NCI-H2227 treated with DMSO at 0.1 percent for 48 hours (cell line): ENCODE results near the gene PADI4.
"Not testable (repeated sequence)": the region's sequence is repeated elsewhere in the genome, so short reads cannot be mapped to it uniquely, and the experiment has no call there.

ENCODE experiments used
- DNase-seq: peaks from one replicate; lab custom pipeline; 2025; lab: John Stamatoyannopoulos, UW

The PADI4 gene

GRCh38 chr1:17397910-17398695 lies 90.1 kb downstream of the PADI4 start:
- DNase-seq: no peak

- no peak for DNase-seq
Measured at GRCh38 chr1:17400725-17401341, 92.8 kb downstream of the PADI4 start.

DNA sequence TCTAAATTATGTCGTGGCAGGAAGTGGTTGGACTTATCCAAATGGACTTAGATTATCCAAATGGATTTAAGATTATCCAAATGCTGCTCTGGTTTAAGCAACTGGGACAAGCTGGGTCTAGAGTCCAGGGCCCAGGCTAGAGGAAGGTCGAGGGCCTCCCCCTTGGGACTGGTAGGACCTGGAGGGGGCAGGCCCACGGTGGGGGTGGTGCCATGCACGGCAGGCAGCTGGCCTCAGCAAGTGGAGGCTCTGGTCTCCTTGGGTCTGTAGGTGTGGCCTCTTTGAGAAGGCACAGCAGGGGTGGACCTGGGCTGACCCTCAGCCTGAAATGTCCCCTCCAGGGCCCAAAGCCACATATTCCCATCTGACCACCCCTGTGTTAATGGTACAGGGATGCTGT lies 93.8 kb downstream of the PADI4 start:
- no peak for DNase-seq

- no peak for DNase-seq
Measured at GRCh38 chr1:17403081-17403480, 95.1 kb downstream of the PADI4 start.

DNA sequence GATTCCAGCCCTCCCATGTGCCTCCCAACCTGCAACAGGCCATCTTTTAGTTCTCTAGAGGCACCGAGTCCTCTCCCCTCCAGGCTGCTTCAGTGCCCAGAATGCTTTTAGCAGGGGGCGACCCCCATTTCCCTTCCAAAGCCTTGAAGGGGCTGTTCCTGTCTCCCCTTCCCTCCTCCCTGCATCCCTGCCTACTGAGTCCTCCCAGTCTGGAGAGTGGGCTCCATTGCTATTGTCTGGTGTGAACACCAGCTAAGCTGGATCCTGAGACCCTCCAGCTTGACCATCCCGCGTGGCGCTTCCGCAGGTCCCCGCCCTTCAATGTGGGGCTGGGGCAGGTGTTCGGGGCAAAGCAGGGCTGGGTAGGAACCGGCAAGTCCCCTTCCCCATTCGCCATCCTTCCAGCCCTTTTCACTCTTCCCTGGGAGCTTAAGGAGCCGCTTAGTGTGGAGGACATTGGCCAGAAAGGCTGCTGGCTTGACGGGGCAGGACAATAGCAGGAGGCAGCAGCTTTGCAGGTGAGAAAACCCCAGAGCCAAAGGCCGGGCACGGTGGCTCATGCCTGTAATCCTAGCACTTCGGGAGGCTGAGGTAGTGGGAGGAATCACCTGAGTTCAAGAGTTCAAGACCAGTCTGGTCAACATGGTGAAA lies 96.2 kb downstream of the PADI4 start:
- no peak for DNase-seq

DNA sequence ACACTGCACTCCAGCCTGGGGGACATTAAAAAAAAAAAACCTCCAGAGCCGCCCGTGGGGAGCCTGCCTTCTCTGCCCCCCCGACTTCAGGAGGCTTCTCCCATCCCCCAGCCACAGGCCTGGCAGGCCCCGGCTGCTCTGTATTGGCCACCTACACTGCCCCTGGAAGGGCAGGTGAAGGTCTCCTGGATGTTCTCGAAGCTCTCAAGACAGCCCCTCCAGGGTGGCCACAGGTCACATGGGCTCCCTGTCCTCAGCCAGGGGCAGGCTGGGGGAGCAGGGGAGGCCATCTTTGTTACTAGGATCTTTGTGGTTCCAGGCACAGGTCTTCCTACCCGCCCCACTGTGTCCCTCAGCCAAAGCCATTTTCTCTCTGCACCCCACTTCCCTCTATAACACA lies 96.8 kb downstream of the PADI4 start:
- no peak for DNase-seq

DNA sequence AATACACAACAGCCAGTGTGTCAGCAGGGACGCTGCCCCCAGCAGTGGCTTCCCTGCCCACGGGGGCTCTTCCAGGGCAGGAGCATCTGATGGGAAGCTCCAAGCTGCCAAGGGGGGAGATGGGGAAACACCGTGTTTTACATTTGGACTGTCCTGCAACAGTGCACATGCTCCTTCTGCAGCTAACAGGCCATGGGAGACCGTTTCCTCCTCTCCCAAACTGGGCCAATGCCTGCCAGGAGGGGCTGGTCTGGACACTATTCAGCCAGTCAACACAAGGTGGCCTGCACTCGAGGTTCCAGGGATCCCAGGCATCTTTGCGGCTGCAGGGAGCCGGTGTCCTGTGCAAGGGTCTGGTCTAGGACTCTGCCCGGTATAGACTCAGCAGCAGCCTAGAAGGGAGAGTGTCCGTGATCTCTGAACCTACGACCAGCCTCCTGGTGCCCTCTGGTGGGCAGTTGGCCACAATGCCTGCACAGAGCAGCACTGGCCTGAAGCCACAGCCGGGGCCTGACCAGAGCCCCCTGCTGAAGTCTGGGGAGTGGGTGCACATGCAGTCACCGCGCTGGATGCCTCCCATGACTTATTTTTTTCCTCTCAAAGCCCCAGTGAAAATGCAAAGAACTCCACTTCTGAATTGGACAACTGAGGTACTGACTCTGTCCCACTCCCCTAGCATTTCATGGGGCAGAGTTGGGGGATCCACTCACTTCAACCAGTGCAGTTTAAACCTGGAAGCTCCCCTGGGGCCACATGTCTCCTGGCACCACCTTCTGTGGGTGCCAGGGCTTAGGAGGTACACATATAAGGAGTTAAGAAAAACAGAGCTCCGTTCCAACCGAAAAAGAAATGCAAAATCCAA lies 98.1 kb downstream of the PADI4 start:
- DNase-seq: peak; percentile 36

GRCh38 chr1:17406760-17407475 lies 98.9 kb downstream of the PADI4 start:
- not testable (repeated sequence) for DNase-seq

DNA sequence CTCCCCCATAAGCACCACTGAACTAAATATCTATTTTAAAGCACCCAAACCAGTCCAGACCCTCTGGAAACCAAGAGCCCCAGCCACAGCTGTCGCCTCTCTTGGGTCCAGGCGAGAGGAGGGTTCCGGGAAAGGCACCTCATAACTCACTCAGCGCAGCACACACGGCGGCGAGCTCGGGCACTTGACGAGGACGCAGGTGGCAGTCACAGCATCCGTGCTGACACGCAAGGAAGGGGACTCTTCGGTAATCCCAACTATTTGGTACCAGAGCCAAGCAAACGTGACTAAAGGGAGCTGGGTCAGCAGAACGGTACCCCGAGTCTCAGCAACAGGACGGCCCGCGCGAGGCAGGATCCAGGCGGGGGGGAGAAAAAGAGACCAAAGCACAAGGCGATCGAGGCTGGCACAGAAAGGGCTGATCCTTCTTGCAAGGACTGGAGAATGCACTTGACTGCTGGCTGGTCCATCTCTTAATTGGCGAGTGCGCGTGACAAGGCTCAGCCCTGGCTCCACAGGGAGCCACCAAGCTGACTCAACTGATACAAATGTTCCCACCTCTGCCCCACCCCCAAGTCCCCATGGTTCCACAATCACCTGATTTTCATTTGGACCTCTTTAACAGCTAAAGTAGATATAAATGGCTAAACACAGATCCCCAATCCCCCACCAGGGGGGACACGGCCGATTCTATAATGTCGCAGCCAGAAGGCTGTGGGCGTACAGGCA lies 100.0 kb downstream of the PADI4 start:
- not testable (repeated sequence) for DNase-seq

GRCh38 chr1:17409391-17409811 lies 101.4 kb downstream of the PADI4 start:
- no peak for DNase-seq

GRCh38 chr1:17412093-17412870 lies 104.3 kb downstream of the PADI4 start:
- DNase-seq: no peak
